ENCODE data around the gene TTC39A.

TTC39A gene

GRCh38 chr1:51297401-51298321, 32.7 kb downstream of the TTC39A start:
- DNase-seq (ENCODE audit: low spot score): peak; percentile 23
- no peak for TF ChIP-seq CTCF (IDR thresholded peaks at IDR 0.05; ENCODE audit: borderline replicate concordance, control extremely low read depth, extremely low read depth, insufficient read depth, missing control alignments)
- in situ Hi-C loops (cut with MboI; ENCODE audit: low sequenced_read_pairs, unreplicated experiment): no loop called here

- DNase-seq (ENCODE audit: low spot score): peak; percentile 89
- TF ChIP-seq CTCF (IDR thresholded peaks at IDR 0.05; ENCODE audit: borderline replicate concordance, control extremely low read depth, extremely low read depth, insufficient read depth, missing control alignments): peak; percentile 95
- in situ Hi-C loops (cut with MboI; ENCODE audit: low sequenced_read_pairs, unreplicated experiment): no loop called here
These were observed 33.7 kb downstream of the TTC39A start for GRCh38 chr1:51296383-51297357.

- no peak for TF ChIP-seq CTCF (IDR thresholded peaks at IDR 0.05; ENCODE audit: borderline replicate concordance, control extremely low read depth, extremely low read depth, insufficient read depth, missing control alignments)
- DNase-seq (ENCODE audit: low spot score): peak; percentile 28
- in situ Hi-C loops (cut with MboI; ENCODE audit: low sequenced_read_pairs, unreplicated experiment): no loop called here
These were observed 34.4 kb downstream of the TTC39A start for GRCh38 chr1:51295926-51296325.

- TF ChIP-seq CTCF (IDR thresholded peaks at IDR 0.05; ENCODE audit: borderline replicate concordance, control extremely low read depth, extremely low read depth, insufficient read depth, missing control alignments): no peak
- no peak for DNase-seq (ENCODE audit: low spot score)
- in situ Hi-C loops (cut with MboI; ENCODE audit: low sequenced_read_pairs, unreplicated experiment): no loop called here
These were observed 35.7 kb downstream of the TTC39A start for GRCh38 chr1:51294566-51295184.

- no peak for TF ChIP-seq CTCF (IDR thresholded peaks at IDR 0.05; ENCODE audit: borderline replicate concordance, control extremely low read depth, extremely low read depth, insufficient read depth, missing control alignments)
- in situ Hi-C loops (cut with MboI; ENCODE audit: low sequenced_read_pairs, unreplicated experiment): no loop called here
- DNase-seq (ENCODE audit: low spot score): no peak
These were observed 36.4 kb downstream of the TTC39A start for GRCh38 chr1:51293898-51294515.

- in situ Hi-C loops (cut with MboI; ENCODE audit: low sequenced_read_pairs, unreplicated experiment): no loop called here
- no peak for DNase-seq (ENCODE audit: low spot score)
- no peak for TF ChIP-seq CTCF (IDR thresholded peaks at IDR 0.05; ENCODE audit: borderline replicate concordance, control extremely low read depth, extremely low read depth, insufficient read depth, missing control alignments)
These were observed 39.9 kb downstream of the TTC39A start for GRCh38 chr1:51290489-51290847.

Data from GM13976 (cell line).